Mucosa of descending colon (tissue), 3 donors: ENCODE measurements around the gene PARP14. TPM values are rescaled to one million over a fixed set of nuclear protein-coding genes. Genes with fewer than 3 reads are reported as not detected.
"Not testable (repeated sequence)": the region's sequence is repeated elsewhere in the genome, so short reads cannot be mapped to it uniquely, and the experiment has no call there.

ENCODE experiments used
- ATAC-seq: fragments of 200-7000 bp; cut with Tn5 transposase; one replicate; pipeline ENCODE4 v1.9.1; 2020; ENCODE audit warnings: mild to moderate bottlenecking, moderate library complexity
- DNase-seq, 3 donors: peaks; one replicate each; pipeline ENCODE4 v3.0.0-alpha.2; 2020
- H3K36me3 ChIP-seq: fragments of 200-600 bp; one replicate; pipeline ENCODE4 v1.8.0; 2021; ENCODE audit warnings: low read depth, mild to moderate bottlenecking
- H3K4me1 ChIP-seq: fragments of 200-600 bp; one replicate; pipeline ENCODE4 v1.8.0; 2021; ENCODE audit warnings: low read depth, mild to moderate bottlenecking
- H3K4me3 ChIP-seq: fragments of 200-600 bp; one replicate; pipeline ENCODE4 v1.8.0; 2021; ENCODE audit warnings: mild to moderate bottlenecking
- H3K9me3 ChIP-seq: fragments of 200-600 bp; one replicate; pipeline ENCODE4 v1.8.0; 2021; ENCODE audit warnings: mild to moderate bottlenecking
- intact Hi-C, 2 donors: fragments of 100-400 bp; cut with DNase I in 1 of 2; cut with micrococcal nuclease in 1 of 2; formaldehyde crosslinking; loops; one replicate each; pipeline versions ENCODE4 v1.11.0 to v1.11.1; 2022; cut with DNase I, micrococcal nuclease
- total RNA-seq, 3 donors: library from RNA; stranded (reverse); fragmentation: NEBNext Ultra II Directional in 2 of 3; extraction: Animal tissue kit (Norgen Biotek cat#: 25700) in 2 of 3; gene quantifications; one replicate each; pipeline versions ENCODE4 v1.2.1 to v1.2.4, GENCODE V29; 2021 to 2023
- TF ChIP-seq, protein P1 (sequence below): fragments of 200-600 bp; IDR thresholded peaks from one replicate; pipeline ENCODE4 v1.8.0; 2022; ENCODE audit warnings: antibody characterized with exemption, mild to moderate bottlenecking
- donor health status: DM: no; HTN: no; CAD: no; lungs with moderate emphysema.
- donor health status: DM: no; HTN: no; CAD: no.
- donor health status: DM: no; HTN: yes; CAD: no.

The PARP14 gene
- total RNA-seq, 3 donors from 2014 or later = 34.7 to 47.9 (median 43.8) TPM

DNA sequence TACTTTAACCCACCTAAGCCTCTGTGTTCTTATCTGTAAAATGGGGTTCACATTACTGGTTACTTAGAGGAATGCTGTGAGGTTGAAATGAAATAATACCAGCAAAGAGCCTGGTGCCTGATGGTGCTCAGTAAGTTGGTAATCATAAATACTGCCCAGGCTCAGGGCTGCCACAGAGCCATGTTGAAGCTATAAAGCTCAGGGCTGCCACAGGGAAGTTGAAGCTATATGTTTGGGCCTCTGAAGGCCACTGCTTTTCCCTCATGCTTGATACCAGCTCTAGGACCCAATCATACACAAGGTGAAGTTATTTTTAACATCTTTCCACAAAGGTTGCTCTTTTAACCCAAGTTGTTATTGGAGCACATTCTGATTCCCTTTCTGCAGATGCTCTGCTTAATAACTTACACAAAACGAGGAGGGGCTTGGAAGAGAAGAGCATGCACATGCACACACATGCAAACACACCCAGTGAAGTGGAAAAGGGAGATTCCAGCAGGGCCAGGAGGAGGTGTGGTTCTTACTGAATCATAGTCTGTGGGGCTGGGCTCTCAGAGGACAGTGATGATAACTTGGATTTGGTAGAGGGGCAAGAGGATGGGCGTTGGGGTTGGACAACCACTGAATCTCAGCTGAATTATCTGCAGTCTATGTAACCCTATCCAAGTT lies 17.4 kb downstream of the PARP14 start:
- Histone ChIP-seq H3K4me3 (no peak overlapping the region), H3K4me1 (no peaks in the 10 kb centered on the region), H3K9me3 (no peaks in the 10 kb centered on the region), H3K36me3 (no peaks in the 10 kb centered on the region)
- ATAC-seq (peak; percentile 53), DNase-seq (no peak)
- TF ChIP-seq, protein P1, sequence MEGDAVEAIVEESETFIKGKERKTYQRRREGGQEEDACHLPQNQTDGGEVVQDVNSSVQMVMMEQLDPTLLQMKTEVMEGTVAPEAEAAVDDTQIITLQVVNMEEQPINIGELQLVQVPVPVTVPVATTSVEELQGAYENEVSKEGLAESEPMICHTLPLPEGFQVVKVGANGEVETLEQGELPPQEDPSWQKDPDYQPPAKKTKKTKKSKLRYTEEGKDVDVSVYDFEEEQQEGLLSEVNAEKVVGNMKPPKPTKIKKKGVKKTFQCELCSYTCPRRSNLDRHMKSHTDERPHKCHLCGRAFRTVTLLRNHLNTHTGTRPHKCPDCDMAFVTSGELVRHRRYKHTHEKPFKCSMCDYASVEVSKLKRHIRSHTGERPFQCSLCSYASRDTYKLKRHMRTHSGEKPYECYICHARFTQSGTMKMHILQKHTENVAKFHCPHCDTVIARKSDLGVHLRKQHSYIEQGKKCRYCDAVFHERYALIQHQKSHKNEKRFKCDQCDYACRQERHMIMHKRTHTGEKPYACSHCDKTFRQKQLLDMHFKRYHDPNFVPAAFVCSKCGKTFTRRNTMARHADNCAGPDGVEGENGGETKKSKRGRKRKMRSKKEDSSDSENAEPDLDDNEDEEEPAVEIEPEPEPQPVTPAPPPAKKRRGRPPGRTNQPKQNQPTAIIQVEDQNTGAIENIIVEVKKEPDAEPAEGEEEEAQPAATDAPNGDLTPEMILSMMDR = no peak
- intact Hi-C loops = no loop called here

DNA sequence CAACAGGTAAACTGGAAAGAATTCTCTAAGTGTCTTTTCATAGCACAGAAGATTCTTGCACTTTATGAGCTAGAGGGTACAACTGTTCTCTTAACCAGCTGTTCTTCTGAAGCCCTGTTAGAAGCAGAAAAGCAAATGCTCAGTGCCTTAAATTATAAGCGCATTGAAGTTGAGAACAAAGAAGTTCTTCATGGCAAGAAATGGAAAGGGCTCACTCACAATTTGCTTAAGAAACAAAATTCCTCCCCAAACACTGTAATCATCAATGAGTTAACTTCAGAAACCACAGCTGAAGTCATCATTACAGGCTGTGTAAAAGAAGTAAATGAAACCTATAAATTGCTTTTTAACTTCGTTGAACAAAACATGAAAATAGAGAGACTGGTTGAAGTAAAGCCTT lies 19.6 kb downstream of the PARP14 start:
- Histone ChIP-seq H3K9me3 (no peaks in the 10 kb centered on the region), H3K4me1 (no peaks in the 10 kb centered on the region), H3K36me3 (no peaks in the 10 kb centered on the region), H3K4me3 (no peak overlapping the region)
- TF ChIP-seq, protein P1 = no peak
- DNase-seq = no peak
- ATAC-seq = no peak
- intact Hi-C loops = no loop called here

DNA sequence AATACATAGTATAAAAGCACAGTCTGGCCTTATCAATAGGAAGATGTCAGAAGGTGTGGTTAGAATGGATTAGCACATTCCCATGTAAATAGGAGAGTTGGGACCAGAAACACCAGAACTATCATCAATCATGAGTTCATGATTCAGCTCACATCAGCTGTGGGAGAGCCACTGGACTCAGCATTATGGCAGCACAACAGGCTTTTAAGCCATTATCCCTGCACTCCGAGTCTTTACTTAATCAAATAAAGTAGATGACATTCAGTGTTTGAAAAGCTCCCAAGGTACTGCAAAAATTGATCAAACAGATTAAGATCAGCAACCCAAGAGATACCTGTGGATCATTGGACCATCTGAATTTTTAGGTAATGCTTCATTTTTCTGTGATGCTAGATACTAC lies 24.7 kb downstream of the PARP14 start:
- TF ChIP-seq, protein P1 = no peak
- no peaks in the 10 kb centered on the region for H3K4me1 ChIP-seq
- no peaks in the 10 kb centered on the region for H3K9me3 ChIP-seq
- H3K36me3 ChIP-seq = no peaks in the 10 kb centered on the region
- ATAC-seq (no peak), DNase-seq (no peak)
- intact Hi-C loops = no loop called here
- no peak overlapping the region for H3K4me3 ChIP-seq

DNA sequence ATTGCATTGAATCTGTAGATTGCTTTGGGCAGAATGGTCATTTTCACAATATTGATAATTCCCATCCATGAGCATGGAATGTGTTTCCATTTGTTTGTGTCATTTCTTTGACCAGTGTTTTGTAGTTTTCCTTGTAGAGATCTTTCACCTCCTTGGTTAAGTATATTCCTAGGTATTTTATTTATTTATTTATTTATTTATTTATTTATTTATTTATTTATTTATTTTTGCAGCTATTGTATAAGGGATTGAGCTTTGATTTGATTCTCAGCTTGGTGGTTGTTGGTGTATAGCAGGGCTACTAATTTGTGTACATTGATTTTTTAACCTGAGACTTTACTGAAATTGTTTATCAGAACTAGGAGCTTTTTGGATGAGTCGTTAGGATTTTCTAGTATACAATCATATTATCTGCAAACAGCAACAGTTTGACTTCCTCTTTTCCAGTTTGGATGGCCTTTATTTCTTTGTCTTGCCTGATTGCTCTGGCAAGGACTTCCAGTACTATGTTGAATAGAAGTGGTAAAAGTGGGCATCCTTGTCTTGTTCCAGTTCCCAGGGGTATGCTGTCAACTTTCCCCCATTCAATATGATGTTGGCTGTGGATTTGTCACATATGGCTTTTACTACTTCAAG lies 30.1 kb downstream of the PARP14 start:
- ATAC-seq, intact Hi-C loops, H3K4me3 ChIP-seq, H3K36me3 ChIP-seq, H3K4me1 ChIP-seq, DNase-seq, H3K9me3 ChIP-seq: not testable (repeated sequence)

DNA sequence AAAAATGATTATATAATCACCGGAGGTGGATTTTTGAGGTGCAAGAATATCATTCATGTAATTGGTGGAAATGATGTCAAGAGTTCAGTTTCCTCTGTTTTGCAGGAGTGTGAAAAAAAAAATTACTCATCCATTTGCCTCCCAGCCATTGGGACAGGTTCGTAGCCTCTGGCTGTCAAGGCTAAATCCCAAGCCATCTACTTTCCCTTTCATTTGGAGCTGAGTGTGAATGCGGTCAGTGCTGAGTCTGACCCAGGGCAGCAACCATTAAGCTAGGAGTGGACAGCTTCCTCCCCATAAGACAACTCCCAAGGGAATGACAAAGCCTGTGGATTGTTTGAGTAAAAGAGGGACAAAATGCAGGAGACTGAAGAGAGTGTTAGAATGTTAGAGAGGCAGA lies 33.6 kb downstream of the PARP14 start:
- Histone ChIP-seq H3K4me3 (no peak overlapping the region), H3K9me3 (no peaks in the 10 kb centered on the region), H3K4me1 (no peaks in the 10 kb centered on the region), H3K36me3 (no peaks in the 10 kb centered on the region)
- no peak for ATAC-seq
- TF ChIP-seq, protein P1 = no peak
- intact Hi-C loops = no loop called here
- DNase-seq = no peak

DNA sequence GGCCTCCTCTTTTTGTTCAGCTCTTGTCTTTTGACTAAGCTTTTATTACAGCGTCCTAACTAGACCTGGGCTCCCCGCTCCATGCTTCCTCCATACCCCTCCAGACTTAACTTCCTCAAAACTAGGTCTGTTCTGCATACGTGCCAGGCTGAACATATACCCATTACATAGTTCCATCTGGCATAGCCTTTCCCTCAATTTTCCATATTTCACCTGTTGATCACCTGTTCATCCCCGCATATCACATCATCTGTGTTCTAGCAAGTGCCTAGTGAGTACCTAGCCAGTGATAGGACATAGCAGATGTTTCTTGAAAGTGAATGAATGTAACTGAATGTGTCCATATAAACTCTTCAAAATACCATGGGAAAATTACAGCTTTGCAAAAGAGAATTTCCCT lies 36.0 kb downstream of the PARP14 start:
- TF ChIP-seq, protein P1 = no peak
- Histone ChIP-seq H3K9me3 (no peaks in the 10 kb centered on the region), H3K36me3 (no peaks in the 10 kb centered on the region), H3K4me1 (no peaks in the 10 kb centered on the region), H3K4me3 (no peak overlapping the region)
- intact Hi-C loops = no loop called here
- ATAC-seq = no peak
- no peak for DNase-seq
